K562 (cell line): Measurements from ENCODE around the gene SLC11A1. TPM values are rescaled to one million over a fixed set of nuclear protein-coding genes. Genes with fewer than 3 reads are reported as not detected.

Experiments used
- ATAC-seq: fragments of 200-7000 bp; cut with Tn5 transposase; 3 replicates; pipeline ENCODE4 v1.9.1; 2020; ENCODE audit warnings: moderate library complexity
- BruUV-seq: library from RNA; stranded (reverse); fragments of 400-500 nt; replicated peaks from 2 replicates; lab custom pipeline; 2021; lab: Mats Ljungman, UMichigan
- CTCF ChIA-PET: fragments of 300-600 bp; formaldehyde crosslinking; extraction: SDS; loops from one replicate; lab custom pipeline; 2021; ENCODE audit warnings: low intra/inter-chr PET ratio; lab: Yijun Ruan, JAX
- POLR2A ChIA-PET: fragments of 300-600, 350-650 bp; sonication (Branson Sonifier 250); formaldehyde crosslinking; extraction: SDS; loops from one replicate; lab custom pipeline; 2021; ENCODE audit warnings: antibody characterized with exemption, inconsistent platforms; lab: Yijun Ruan, JAX
- DNase-seq, 4 experiments: peaks; one replicate each; pipeline versions ENCODE4 v3.0.0 to v3.0.0-alpha.2; 2011 to 2018; ENCODE audit warnings: low spot score in 3 of 4, mixed read lengths in 3 of 4; ENCODE audit errors: extremely low read depth in 1 of 4
- FAIRE-seq: peaks from 2 replicates; lab custom pipeline; 2011; peaks lifted over from hg19 to GRCh38; lab: Jason Lieb, UNC
- H2AFZ ChIP-seq: 2 replicates; pipeline ENCODE4 v1.6.0; 2011; ENCODE audit warnings: low read depth, low read length, control low read depth, inconsistent platforms
- H3K27ac ChIP-seq: fragments of 200-600 bp; 3 replicates; pipeline ENCODE4 v1.8.0; 2011; ENCODE audit warnings: low read depth, mild to moderate bottlenecking, control low read depth, inconsistent platforms, low read length, moderate library complexity, mixed read lengths; ENCODE audit errors: extremely low read depth
- H3K27me3 ChIP-seq, 2 experiments: fragments of 300-600 bp in 1 of 2; 2 replicates in 1 of 2; 3 replicates in 1 of 2; pipeline versions ENCODE4 v1.6.0 to v1.8.0; 2011; ENCODE audit warnings: inconsistent platforms in 2 of 2, low read length in 2 of 2, mild to moderate bottlenecking in 1 of 2, mixed read lengths in 1 of 2, moderate library complexity in 1 of 2; ENCODE audit not compliant: control insufficient read depth in 2 of 2, insufficient read depth in 2 of 2
- H3K36me3 ChIP-seq: fragments of 300-600 bp; 3 replicates; pipeline ENCODE4 v1.8.0; 2011; ENCODE audit warnings: mild to moderate bottlenecking, low read length, inconsistent platforms; ENCODE audit not compliant: control insufficient read depth, insufficient read depth
- H3K4me1 ChIP-seq, 2 experiments: fragments of 200-600 bp in 1 of 2; replicated peaks in 1 of 2; 2 replicates in 1 of 2; 3 replicates in 1 of 2; pipeline versions ENCODE4 v1.5.1 to v1.8.0; 2011; ENCODE audit warnings: inconsistent platforms in 2 of 2, low read length in 2 of 2, mild to moderate bottlenecking in 1 of 2, mixed read lengths in 1 of 2, moderate library complexity in 1 of 2; ENCODE audit not compliant: control insufficient read depth in 2 of 2, insufficient read depth in 2 of 2
- H3K4me2 ChIP-seq: 2 replicates; pipeline ENCODE4 v1.6.1; 2011; ENCODE audit warnings: low read length, control low read depth, inconsistent platforms, mixed read lengths; ENCODE audit not compliant: insufficient read depth
- H3K4me3 ChIP-seq: fragments of 200-600 bp; sonication (generic), shearing (Covaris generic); 2 replicates; pipeline ENCODE4 v1.5.1; 2016; ENCODE audit warnings: control low read depth, inconsistent platforms
- H3K79me2 ChIP-seq: fragments of 200-600 bp; 3 replicates; pipeline ENCODE4 v1.8.0; 2011; ENCODE audit warnings: low read length, inconsistent platforms; ENCODE audit not compliant: control insufficient read depth, insufficient read depth
- H3K9ac ChIP-seq, 2 experiments: 2 replicates each; pipeline versions ENCODE4 v1.6.0 to v1.6.1; 2011; ENCODE audit warnings: low read depth in 2 of 2, low read length in 2 of 2, control low read depth in 1 of 2, inconsistent platforms in 1 of 2, mild to moderate bottlenecking in 1 of 2, mixed read lengths in 1 of 2; ENCODE audit not compliant: insufficient read depth in 1 of 2
- H3K9me1 ChIP-seq: one replicate; pipeline ENCODE4 v1.6.0; 2011; ENCODE audit warnings: inconsistent platforms, mild to moderate bottlenecking, low read length, moderate library complexity; ENCODE audit not compliant: control insufficient read depth, insufficient read depth
- H3K9me3 ChIP-seq: replicated peaks from 2 replicates; pipeline ENCODE4 v1.5.1; 2011; ENCODE audit warnings: low read depth, low read length, inconsistent platforms; ENCODE audit not compliant: control insufficient read depth, insufficient read depth
- H4K20me1 ChIP-seq: replicated peaks from 2 replicates; pipeline ENCODE4 v1.6.1; 2011; ENCODE audit warnings: low read length, inconsistent platforms, mixed read lengths; ENCODE audit not compliant: control insufficient read depth, insufficient read depth
- BCOR ChIP-seq: fragments of 450-650 bp; IDR thresholded peaks from 2 replicates; pipeline ENCODE4 v1.6.1; 2016
- KDM1A ChIP-seq, 2 experiments: fragments of 450-650 bp; IDR thresholded peaks; 2 replicates each; pipeline ENCODE4 v1.6.1; 2016; ENCODE audit warnings: mild to moderate bottlenecking in 2 of 2
- KLF13 ChIP-seq: fragments of 450-650 bp; IDR thresholded peaks from 2 replicates; pipeline ENCODE4 v1.6.1; 2016; ENCODE audit warnings: missing genetic modification characterization, low read depth, mild to moderate bottlenecking, missing compliant biosample characterization, moderate library complexity, borderline replicate concordance
- PHF20 ChIP-seq: fragments of 450-650 bp; IDR thresholded peaks from 2 replicates; pipeline ENCODE4 v1.6.1; 2018; ENCODE audit not compliant: partially characterized antibody
- PHF21A ChIP-seq: fragments of 450-650 bp; IDR thresholded peaks from 2 replicates; pipeline ENCODE4 v1.6.1; 2017; ENCODE audit warnings: low read depth, borderline replicate concordance
- RBM25 ChIP-seq: fragments of 200-400 bp; formaldehyde crosslinking; IDR thresholded peaks from 2 replicates; pipeline ENCODE4 v1.6.1; 2018; ENCODE audit warnings: low read length, low read depth, moderate library complexity; ENCODE audit not compliant: severe bottlenecking
- REST ChIP-seq, 2 experiments: fragments of 450-650 bp; formaldehyde crosslinking in 1 of 2; IDR thresholded peaks; 2 replicates each; pipeline versions ENCODE4 v1.4.0 to v1.6.1; 2014 to 2020; ENCODE audit warnings: mild to moderate bottlenecking in 2 of 2, borderline replicate concordance in 1 of 2, low read depth in 1 of 2
- SMAD1 ChIP-seq: fragments of 150-350 bp; IDR thresholded peaks from 2 replicates; pipeline ENCODE4 v1.6.1; 2014; ENCODE audit warnings: low read length, low read depth; ENCODE audit not compliant: partially characterized antibody
- ZNF609 ChIP-seq: sonication (generic); formaldehyde crosslinking; IDR thresholded peaks from 2 replicates; pipeline ENCODE4 v1.8.1; 2023; ENCODE audit warnings: missing genetic modification reagents, mild to moderate bottlenecking, borderline replicate concordance
- WGBS: fragments of 100-300 bp; shearing (Covaris generic); methylation state at CpG from one replicate; pipeline ENCODE4 v1.1.6; 2016; ENCODE audit warnings: low coverage, mixed read lengths; ENCODE audit not compliant: insufficient coverage; ENCODE audit errors: missing lambda C conversion rate; 5-methylcytosine and 5-hydroxymethylcytosine counted together
- in situ Hi-C: fragments of 300-500 bp; cut with MboI; formaldehyde crosslinking; loops from 4 replicates; pipeline ENCODE4 v1.15.0; 2018; ENCODE audit warnings: inconsistent platforms, mixed read lengths
- intact Hi-C: fragments of 100-400 bp; cut with micrococcal nuclease; formaldehyde crosslinking; loops from 2 replicates; pipeline ENCODE4 v1.14.2; 2022
- polyA plus RNA-seq, 8 experiments: library from polyadenylated mRNA; depleted of rRNA in 4 of 8; stranded (reverse) in 5 of 8; unstranded in 3 of 8; fragments of >200 nt; fragmentation: Nextera tagmentation in 2 of 8; fragmentation: Illumina TruSeq in 1 of 8; extraction: Ambion mirVana in 2 of 8; extraction: Trizol in 1 of 8; gene quantifications; 2 replicates each; pipeline versions ENCODE4 v1.2.1 to v1.2.3, GENCODE V29; 2011 to 2014; ENCODE audit warnings: inconsistent platforms in 1 of 8, missing spikeins in 1 of 8
- total RNA-seq, 7 experiments: library from RNA; depleted of rRNA in 6 of 7; stranded (reverse); fragments of >200 nt in 6 of 7; fragmentation: Illumina TruSeq in 2 of 7; extraction: Trizol in 2 of 7; gene quantifications; 2 replicates each; pipeline versions ENCODE4 v1.2.1 to v1.2.3, GENCODE V29; 2011 to 2021; ENCODE audit warnings: low replicate concordance in 1 of 7

Gene SLC11A1
- total and polyA plus RNA-seq, 9 of the 15 experiments (the other 6 are each of a cell fraction or from before 2014, with no cell fraction given): 0.35 to 1.6 (median 0.65) TPM

GRCh38 chr2:218392459-218392858, 10.4 kb downstream of the SLC11A1 start:
- Histone ChIP-seq H3K27ac (no peak overlapping the region), H4K20me1 (no peaks in the 10 kb centered on the region), H3K79me2 (peaks cover 29% of the 10 kb centered on the region), H3K4me3 (no peak overlapping the region), H3K9ac (no peak overlapping the region; a peak in 1 of 4 replicates), H3K9me3 (no peaks in the 10 kb centered on the region), H2AFZ (no peak overlapping the region), H3K4me2 (no peak overlapping the region), H3K36me3 (no peaks in the 10 kb centered on the region), H3K27me3 (no peaks in the 10 kb centered on the region), H3K9me1 (no peaks in the 10 kb centered on the region), H3K4me1 (peaks cover 20 to 53% of the 10 kb centered on the region in 2 experiments)
- WGBS: 93% methylated on average over 3 of the region's 5 CpGs
- DNase-seq: no peak
- FAIRE-seq: no peak
- in situ Hi-C loops: no loop called here
- TF ChIP-seq RBM25 (peak; percentile 34), ZNF609 (CRISPR knock-in tag) (no peak), KLF13 (tag) (no peak), PHF21A (no peak), PHF20 (no peak), BCOR (peak; percentile 50; the same call in 1 of the 2 replicates), SMAD1 (no peak), REST (IDR thresholded peaks at IDR 0.05; ENCODE audit: borderline replicate concordance) (no peak), REST (CRISPR knock-in tag; IDR thresholded peaks at IDR 0.05; ENCODE audit: low read depth) (no peak), KDM1A (IDR thresholded peaks at IDR 0.05) (0 out of 4 replicates have a peak, but pooled peaks of 1 of the 2 experiments have one; percentile 18)
- intact Hi-C loops: no loop called here
- no TSS peak for BruUV-seq
- POLR2A ChIA-PET: interaction anchor here (0.6 kb wide), 1 partner anchor 10 kb away, joined by 3 read pairs; no protein-coding TSS in a partner anchor
- ATAC-seq: no peak
- CTCF ChIA-PET: no interaction called here
